Epithelial cell of proximal tubule (primary cell): Measurements from ENCODE around the gene GRB10. TPM values are rescaled to one million over a fixed set of nuclear protein-coding genes. Genes with fewer than 3 reads are reported as not detected.

Source experiments
- DNase-seq: peaks from one replicate; pipeline ENCODE4 v3.0.0-alpha.2; 2011; ENCODE audit warnings: low read depth
- H3K4me3 ChIP-seq: 2 replicates; pipeline ENCODE4 v1.5.1; 2011; ENCODE audit warnings: low read depth, mild to moderate bottlenecking, low read length
- total RNA-seq: library from RNA; depleted of rRNA; stranded (reverse); fragments of >200 nt; gene quantifications from 2 replicates; pipeline ENCODE4 v1.2.3, GENCODE V29; 2015
- TF ChIP-seq, protein P1 (sequence below): conservative IDR thresholded peaks from 2 replicates; pipeline ENCODE4 v1.5.1; 2012; ENCODE audit warnings: low read depth, mild to moderate bottlenecking, low read length

The GRB10 gene
- total RNA-seq, 1 donor from 2014 or later, result 33.4 TPM

DNA sequence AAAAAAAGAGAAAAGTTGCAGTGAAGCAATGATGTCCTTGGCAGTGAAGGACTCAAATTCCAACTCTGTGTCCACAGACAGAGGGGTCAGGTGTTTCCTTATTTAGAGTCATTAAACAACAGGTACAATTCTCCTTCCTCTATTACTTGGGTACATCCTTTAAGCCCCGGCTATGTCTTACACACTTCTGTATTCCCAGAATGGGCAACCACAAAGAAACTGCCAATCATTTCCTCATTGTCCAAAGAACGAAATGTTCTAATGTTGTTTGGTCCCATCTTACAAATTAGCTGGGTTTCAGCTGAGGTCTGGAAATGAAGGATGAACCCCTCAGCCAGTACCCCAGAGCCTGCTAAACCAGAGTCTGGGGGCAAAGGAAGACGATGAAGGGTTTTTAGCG is 59.5 kb downstream of the GRB10 start:
- TF ChIP-seq, protein P1, sequence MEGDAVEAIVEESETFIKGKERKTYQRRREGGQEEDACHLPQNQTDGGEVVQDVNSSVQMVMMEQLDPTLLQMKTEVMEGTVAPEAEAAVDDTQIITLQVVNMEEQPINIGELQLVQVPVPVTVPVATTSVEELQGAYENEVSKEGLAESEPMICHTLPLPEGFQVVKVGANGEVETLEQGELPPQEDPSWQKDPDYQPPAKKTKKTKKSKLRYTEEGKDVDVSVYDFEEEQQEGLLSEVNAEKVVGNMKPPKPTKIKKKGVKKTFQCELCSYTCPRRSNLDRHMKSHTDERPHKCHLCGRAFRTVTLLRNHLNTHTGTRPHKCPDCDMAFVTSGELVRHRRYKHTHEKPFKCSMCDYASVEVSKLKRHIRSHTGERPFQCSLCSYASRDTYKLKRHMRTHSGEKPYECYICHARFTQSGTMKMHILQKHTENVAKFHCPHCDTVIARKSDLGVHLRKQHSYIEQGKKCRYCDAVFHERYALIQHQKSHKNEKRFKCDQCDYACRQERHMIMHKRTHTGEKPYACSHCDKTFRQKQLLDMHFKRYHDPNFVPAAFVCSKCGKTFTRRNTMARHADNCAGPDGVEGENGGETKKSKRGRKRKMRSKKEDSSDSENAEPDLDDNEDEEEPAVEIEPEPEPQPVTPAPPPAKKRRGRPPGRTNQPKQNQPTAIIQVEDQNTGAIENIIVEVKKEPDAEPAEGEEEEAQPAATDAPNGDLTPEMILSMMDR, result no peak
- DNase-seq, result no peak
- no peak overlapping the region for H3K4me3 ChIP-seq

DNA sequence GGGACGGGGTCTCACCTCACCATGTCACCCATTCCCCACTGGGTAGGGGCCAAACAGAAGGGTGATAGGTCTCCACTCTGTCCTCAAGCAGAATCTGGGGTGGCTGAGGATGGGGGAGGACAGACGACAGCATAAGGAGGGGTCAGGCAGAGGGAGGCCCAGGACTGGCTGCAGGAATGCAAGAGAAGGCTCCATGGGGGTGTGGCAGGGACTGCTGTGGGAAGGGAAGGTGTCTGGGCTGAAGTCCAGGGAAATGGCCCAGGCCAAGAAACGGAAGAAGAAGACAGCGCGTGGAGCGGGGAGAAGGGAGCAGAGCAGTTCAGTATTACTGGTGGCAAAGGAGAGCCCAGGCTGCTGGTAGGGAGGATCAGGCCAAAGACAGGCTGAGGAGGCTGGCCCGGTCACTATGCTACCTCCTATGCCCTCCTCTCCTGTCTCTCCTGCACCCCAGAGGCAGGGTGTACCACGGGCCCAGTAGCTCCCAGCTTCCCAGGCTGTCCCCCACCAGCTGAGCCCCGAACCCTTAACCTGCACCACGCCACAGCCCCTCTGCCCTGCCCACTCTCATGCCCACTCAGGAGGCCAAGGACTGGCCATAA is 60.9 kb downstream of the GRB10 start:
- TF ChIP-seq, protein P1, result no peak

DNA sequence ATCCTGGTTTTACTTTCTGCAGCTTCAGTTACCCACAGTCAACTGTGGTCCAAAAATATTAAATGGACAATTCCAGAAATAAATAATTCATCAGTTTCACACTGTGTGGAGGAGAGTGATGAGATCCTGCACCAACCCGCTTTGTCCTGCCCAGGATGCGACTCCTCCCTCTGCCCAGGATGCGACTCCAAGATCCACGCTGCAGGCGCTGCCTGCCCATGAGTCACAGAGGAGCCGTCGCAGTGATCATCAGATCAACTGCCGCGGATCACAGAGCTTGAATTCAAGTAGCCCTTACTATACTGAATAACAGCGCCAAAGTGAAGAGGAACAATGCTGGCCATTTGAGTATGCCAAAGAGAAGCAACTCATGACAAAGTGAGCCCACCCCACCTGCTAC is 61.5 kb downstream of the GRB10 start:
- TF ChIP-seq, protein P1, result no peak
- no peak for DNase-seq
- H3K4me3 ChIP-seq, result no peak overlapping the region

More for the DNA sequence above, 60.9 kb downstream of the GRB10 start:
- no peak overlapping the region for H3K4me3 ChIP-seq
- DNase-seq, result no peak

DNA sequence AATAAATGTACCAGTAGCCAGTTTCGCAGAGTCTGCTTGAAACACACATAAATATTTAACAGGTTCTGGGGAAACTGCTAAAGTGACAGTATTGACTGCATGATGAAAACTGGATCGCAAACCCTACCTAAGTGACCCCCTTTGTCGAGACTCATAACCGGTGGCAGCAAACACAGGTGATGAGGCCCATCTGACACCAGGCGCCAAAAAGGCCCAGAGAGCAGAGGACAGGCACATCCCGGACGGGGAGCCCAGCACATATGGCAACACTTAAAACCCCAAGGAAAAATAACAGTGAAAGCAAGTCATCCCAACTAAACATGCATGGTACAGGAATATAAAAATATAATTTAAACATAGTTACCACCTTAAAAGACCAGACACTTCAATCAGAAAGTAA is 62.4 kb downstream of the GRB10 start:
- TF ChIP-seq, protein P1, result no peak
- H3K4me3 ChIP-seq, result no peak overlapping the region

DNA sequence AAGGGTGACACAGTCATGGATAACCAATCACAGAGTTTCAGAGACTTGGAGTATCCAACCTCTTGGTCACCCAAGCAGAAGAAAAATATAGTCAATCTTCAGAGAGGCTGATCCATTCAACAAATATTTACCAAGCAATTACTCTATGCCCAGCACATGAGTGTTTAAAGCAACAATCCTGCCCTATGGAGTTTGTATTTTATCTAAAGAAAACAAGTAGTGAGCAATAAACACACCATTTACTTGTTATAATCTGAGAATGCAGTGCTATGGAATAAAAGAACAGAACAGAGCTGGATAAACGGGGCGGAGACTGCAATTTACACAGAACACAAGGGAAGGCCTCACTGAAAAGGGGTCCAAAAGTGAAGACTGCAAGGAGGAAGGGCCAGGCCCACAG is 63.8 kb downstream of the GRB10 start:
- no peak for DNase-seq
- no peak overlapping the region for H3K4me3 ChIP-seq
- TF ChIP-seq, protein P1, result no peak

More for the DNA sequence above, 62.4 kb downstream of the GRB10 start:
- no peak for DNase-seq

DNA sequence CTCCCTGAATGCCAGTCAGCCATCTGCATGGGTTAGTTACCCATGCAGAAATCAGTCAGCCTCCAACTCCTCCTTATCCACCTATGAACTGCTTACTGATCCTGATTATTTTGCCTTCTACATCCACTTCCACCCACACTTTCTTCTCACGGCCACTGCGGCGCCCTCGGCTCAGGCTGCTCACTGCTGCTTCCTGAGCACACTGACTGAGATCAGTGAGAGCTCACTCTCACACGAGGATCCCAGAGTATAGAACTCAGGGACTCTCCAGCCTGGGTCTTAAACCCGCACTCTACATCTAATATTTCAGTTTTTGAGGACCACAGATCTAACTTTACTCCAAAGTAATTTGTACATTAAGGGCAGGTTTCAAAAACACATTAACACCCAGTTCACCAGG is 64.4 kb downstream of the GRB10 start:
- DNase-seq, result no peak
- H3K4me3 ChIP-seq, result no peak overlapping the region
- TF ChIP-seq, protein P1, result no peak

DNA sequence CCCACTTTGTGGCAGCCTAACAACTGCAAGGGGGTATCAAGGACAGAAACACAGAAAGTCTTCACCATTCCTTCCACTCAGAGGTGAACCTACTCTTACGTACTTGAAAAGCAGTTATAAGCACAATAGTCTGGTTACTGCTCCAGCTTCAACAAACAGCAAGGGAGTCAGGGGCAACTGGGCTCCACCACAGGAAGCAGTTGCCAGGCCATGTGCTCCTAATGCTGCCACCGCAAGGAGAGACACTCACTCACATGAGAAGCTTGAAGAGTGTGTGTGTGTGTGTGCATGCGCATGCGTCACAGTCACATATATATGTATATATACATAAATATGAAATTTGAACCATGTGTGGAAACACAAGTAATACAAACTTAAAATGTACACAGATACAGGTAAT is 65.5 kb downstream of the GRB10 start:
- no peak for DNase-seq
- no peak overlapping the region for H3K4me3 ChIP-seq
- TF ChIP-seq, protein P1, result no peak
